ENCODE measurements around the gene FNDC3A. TPM values are rescaled to one million over a fixed set of nuclear protein-coding genes. Genes with fewer than 3 reads are reported as not detected.
"Not testable (repeated sequence)": the region's sequence is repeated elsewhere in the genome, so short reads cannot be mapped to it uniquely, and the experiment has no call there.

The FNDC3A gene
- total RNA-seq, 2 donors from 2014 or later = 38.9 to 58.2 TPM

DNA sequence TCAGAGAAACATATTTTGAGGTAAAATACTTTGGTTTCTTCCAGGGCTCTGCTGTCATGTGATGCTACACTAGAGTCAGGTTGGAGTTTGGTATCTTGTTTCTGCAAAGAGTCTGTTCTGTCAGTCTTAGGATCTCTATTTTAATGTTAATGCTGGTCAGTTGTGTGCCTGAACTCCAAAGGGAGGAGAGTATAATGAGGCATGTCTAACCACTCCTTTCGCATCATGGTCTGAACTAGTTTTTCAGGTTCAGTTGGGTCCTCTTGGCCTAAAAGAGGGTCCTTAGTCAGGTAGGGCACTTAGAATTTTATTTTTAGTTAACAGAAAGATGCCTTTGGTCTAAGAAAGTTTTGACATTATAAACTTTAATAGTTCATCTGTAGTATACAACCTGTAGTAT is 78.2 kb downstream of the FNDC3A start:
- no peak for TF ChIP-seq POLR2AphosphoS5 (IDR thresholded peaks at IDR 0.05)
- TF ChIP-seq, protein P1, sequence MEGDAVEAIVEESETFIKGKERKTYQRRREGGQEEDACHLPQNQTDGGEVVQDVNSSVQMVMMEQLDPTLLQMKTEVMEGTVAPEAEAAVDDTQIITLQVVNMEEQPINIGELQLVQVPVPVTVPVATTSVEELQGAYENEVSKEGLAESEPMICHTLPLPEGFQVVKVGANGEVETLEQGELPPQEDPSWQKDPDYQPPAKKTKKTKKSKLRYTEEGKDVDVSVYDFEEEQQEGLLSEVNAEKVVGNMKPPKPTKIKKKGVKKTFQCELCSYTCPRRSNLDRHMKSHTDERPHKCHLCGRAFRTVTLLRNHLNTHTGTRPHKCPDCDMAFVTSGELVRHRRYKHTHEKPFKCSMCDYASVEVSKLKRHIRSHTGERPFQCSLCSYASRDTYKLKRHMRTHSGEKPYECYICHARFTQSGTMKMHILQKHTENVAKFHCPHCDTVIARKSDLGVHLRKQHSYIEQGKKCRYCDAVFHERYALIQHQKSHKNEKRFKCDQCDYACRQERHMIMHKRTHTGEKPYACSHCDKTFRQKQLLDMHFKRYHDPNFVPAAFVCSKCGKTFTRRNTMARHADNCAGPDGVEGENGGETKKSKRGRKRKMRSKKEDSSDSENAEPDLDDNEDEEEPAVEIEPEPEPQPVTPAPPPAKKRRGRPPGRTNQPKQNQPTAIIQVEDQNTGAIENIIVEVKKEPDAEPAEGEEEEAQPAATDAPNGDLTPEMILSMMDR (IDR thresholded peaks at IDR 0.05) = no peak
- no peak for TF ChIP-seq POLR2A (IDR thresholded peaks at IDR 0.05)
- intact Hi-C loops (cut with DNase I) = no loop called here

DNA sequence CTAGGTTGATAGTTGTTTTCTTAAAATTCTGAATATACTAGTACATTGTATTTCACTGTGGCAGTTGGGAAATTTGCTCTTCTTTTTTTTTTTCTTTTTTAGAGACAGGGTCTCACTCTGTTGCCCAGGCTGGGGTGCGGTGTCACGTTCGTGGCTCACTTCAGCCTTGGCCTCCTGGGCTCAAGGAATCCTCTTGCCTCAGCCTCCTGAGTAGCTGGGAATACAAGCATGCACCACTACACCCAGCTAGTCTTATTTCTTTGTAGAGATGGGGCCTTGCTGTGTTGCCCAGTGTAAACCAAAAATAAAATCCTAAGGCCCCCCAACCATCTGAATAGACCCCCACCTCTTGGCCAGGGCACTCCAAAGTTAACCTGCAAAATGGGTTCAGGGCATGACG is 79.3 kb downstream of the FNDC3A start:
- intact Hi-C loops (cut with DNase I) = no loop called here

More for the DNA sequence above, 78.2 kb downstream of the FNDC3A start:
- no peaks in the 10 kb centered on the region for H3K4me1 ChIP-seq (replicated peaks)
- DNase-seq (ENCODE audit: low spot score) = no peak
- no peaks in the 10 kb centered on the region for H3K36me3 ChIP-seq
- no peaks in the 10 kb centered on the region for H3K9me3 ChIP-seq
- H3K27ac ChIP-seq = no peak overlapping the region
- WGBS = 82% methylated on average over 1 of the region's 1 CpG
- H3K27me3 ChIP-seq (replicated peaks; ENCODE audit: insufficient read depth) = no peaks in the 10 kb centered on the region
- no peak overlapping the region for H3K4me3 ChIP-seq

DNA sequence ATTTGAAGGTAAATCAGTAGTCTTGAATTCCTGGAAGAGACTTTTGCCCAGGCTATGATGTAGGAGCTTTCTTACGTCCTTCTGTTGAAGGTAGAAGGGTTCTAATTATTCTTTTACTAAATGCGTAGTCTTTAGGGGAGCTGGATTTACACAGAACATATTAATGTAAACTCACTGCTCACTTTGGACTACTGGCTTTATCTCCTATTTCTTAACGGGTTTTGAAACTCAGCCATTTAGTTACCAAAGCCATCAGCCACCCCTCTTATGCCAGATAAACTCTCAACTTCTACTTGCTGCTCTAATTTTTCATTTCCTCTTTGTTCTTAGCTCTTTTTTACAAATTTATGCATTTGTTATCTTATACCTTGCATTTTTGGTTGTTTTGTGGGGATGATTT is 81.5 kb downstream of the FNDC3A start:
- Histone ChIP-seq H3K9me3 (no peaks in the 10 kb centered on the region), H3K4me1 (replicated peaks) (no peaks in the 10 kb centered on the region), H3K27ac (no peak overlapping the region), H3K4me3 (no peak overlapping the region), H3K27me3 (replicated peaks; ENCODE audit: insufficient read depth) (no peaks in the 10 kb centered on the region), H3K36me3 (no peaks in the 10 kb centered on the region)
- DNase-seq (ENCODE audit: low spot score) = no peak
- intact Hi-C loops (cut with DNase I) = no loop called here
- WGBS = 75% methylated on average over 3 of the region's 3 CpGs
- TF ChIP-seq, protein P1 (IDR thresholded peaks at IDR 0.05) = no peak
- TF ChIP-seq POLR2A (IDR thresholded peaks at IDR 0.05) = no peak
- TF ChIP-seq POLR2AphosphoS5 (IDR thresholded peaks at IDR 0.05) = no peak

More for the DNA sequence above, 79.3 kb downstream of the FNDC3A start:
- no peak overlapping the region for H3K27ac ChIP-seq
- TF ChIP-seq, protein P1 (IDR thresholded peaks at IDR 0.05) = no peak
- TF ChIP-seq POLR2A (IDR thresholded peaks at IDR 0.05) (no peak), POLR2AphosphoS5 (IDR thresholded peaks at IDR 0.05) (no peak)
- no peaks in the 10 kb centered on the region for H3K36me3 ChIP-seq
- H3K4me3 ChIP-seq = no peak overlapping the region
- no peaks in the 10 kb centered on the region for H3K9me3 ChIP-seq
- H3K4me1 ChIP-seq (replicated peaks) = no peaks in the 10 kb centered on the region
- H3K27me3 ChIP-seq (replicated peaks; ENCODE audit: insufficient read depth) = no peaks in the 10 kb centered on the region
- no peak for DNase-seq (ENCODE audit: low spot score)
- WGBS = 98% methylated on average over 4 of the region's 4 CpGs

DNA sequence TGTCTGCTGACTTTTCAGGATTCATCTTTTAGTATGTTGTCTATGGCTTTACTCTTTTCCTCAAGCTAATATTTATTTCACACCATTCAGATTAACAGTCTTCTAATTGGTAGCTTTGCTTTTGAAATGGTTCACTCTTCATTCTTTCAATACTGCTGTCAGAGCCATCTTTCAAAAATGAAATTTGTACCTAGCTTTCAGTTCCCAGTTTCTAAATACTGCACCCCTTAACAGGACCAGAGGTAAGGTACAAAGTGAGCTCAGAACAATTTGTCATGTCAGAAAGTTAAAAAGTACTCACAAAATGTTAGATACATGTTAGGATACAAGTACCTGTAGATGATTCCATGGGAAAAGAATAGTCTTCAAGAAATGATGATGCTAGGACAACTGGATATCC is 83.0 kb downstream of the FNDC3A start:
- intact Hi-C loops (cut with DNase I) = no loop called here
- no peak for DNase-seq (ENCODE audit: low spot score)
- Histone ChIP-seq H3K4me1 (replicated peaks) (no peaks in the 10 kb centered on the region), H3K36me3 (no peaks in the 10 kb centered on the region), H3K4me3 (no peak overlapping the region), H3K9me3 (no peaks in the 10 kb centered on the region), H3K27me3 (replicated peaks; ENCODE audit: insufficient read depth) (no peaks in the 10 kb centered on the region), H3K27ac (no peak overlapping the region)
- TF ChIP-seq POLR2A (IDR thresholded peaks at IDR 0.05) = no peak
- no peak for TF ChIP-seq POLR2AphosphoS5 (IDR thresholded peaks at IDR 0.05)
- TF ChIP-seq, protein P1 (IDR thresholded peaks at IDR 0.05) = no peak

DNA sequence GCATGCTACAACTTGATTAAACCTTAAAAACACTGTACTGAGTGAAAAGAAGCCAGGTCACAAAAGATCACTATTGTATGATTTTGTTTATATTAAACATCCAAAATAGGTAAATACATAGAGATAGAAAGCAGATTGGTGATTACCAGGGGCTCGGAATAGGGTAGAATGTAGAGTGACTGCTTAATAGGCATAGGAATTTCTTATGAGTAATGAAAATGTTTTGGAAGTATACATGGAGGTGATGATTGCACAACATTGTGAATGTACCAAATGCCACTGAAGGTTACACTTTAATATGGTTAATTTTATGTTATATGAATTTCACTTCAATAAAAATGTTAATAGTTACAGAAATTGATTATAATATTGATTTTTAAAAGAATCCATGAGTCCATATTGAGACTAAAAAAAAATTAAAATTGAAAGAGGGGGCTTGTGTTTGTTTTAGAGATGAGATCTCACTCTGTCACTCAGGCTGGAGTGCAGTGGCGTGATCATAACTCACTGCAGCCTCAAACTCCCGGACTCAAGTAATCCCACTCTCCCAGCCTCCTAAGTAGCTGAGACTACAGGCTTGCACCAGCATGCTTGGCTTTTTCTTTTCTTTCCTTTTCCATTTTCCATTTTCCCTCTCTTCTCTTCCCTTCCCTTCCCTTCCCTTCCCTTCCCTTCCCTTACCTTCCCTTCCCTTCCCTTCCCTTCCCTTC is 85.1 kb downstream of the FNDC3A start:
- Histone ChIP-seq H3K4me1 (replicated peaks) (no peaks in the 10 kb centered on the region), H3K27me3 (replicated peaks; ENCODE audit: insufficient read depth) (no peaks in the 10 kb centered on the region), H3K9me3 (no peaks in the 10 kb centered on the region), H3K27ac (no peak overlapping the region), H3K36me3 (no peaks in the 10 kb centered on the region), H3K4me3 (no peak overlapping the region)
- 94% methylated on average over 3 of the region's 3 CpGs for WGBS
- TF ChIP-seq POLR2A (IDR thresholded peaks at IDR 0.05) = no peak
- intact Hi-C loops (cut with DNase I) = no loop called here
- no peak for DNase-seq (ENCODE audit: low spot score)

DNA sequence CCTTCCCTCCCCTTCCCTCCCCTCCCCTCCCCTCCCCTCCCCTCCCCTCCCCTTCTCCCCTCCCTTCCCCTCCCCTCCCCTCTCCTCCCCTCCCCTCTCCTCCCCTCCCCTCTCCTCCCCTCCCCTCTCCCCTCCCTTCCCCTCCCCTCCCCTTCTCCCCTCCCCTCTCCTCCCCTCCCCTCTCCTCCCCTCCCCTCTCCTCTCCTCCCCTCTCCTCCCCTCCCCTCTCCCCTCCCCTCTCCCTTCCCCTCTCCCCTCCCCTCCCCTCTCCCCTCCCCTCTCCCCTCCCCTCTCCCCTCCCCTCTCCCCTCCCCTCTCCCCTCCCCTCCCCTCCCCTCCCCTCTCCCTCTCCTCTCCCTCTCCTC is 85.7 kb downstream of the FNDC3A start:
- intact Hi-C loops (cut with DNase I); H3K4me3 ChIP-seq; H3K4me1 ChIP-seq (replicated peaks); H3K9me3 ChIP-seq; DNase-seq (ENCODE audit: low spot score); H3K27me3 ChIP-seq (replicated peaks; ENCODE audit: insufficient read depth); H3K27ac ChIP-seq; H3K36me3 ChIP-seq: not testable (repeated sequence)

Measured in prostate gland (tissue), 2 donors.